Epidermal melanocyte (primary cell): ENCODE results near the gene SUCNR1.
"Not testable (repeated sequence)": the region's sequence is repeated elsewhere in the genome, so short reads cannot be mapped to it uniquely, and the experiment has no call there.

Experiments used
- DNase-seq: peaks from one replicate; pipeline ENCODE4 v3.0.0; 2011; ENCODE audit warnings: low spot score; ENCODE audit not compliant: insufficient read length

The SUCNR1 gene

DNA sequence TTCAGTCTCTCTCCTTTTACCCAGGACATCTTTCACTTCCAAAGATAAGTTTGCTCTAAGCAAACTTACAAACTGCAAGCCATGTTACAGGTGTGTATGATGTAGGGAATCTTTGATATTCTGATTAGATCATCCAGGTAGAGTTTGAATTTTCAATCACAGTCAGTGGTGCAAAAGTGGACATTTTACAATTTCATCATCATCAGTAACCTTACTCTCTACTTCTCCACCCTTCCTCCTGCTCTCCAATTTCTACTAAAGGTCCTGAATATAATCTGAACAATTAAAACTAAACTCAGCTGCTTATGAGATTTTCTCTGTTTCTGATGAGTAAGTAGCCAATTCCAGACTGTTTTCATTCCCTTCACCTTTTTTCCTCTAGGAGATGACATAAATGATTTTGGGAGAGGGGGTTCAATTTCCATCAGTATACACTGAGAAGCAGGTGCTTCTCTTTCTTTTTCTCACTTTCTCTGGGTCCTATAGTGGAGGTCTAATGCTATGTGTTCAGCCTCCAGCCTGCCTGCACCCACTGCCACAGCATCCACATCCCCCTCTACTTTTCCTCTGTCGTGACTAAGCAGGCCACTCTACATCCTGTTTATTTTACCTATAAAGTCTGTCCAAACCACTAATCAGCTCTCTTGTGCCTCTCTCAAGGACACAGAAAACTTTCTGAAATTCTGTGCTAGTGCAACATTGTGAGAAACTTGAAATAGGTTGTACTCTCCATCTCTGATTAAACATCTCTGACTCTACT, 27.6 kb downstream of the SUCNR1 start:
- DNase-seq = no peak

DNA sequence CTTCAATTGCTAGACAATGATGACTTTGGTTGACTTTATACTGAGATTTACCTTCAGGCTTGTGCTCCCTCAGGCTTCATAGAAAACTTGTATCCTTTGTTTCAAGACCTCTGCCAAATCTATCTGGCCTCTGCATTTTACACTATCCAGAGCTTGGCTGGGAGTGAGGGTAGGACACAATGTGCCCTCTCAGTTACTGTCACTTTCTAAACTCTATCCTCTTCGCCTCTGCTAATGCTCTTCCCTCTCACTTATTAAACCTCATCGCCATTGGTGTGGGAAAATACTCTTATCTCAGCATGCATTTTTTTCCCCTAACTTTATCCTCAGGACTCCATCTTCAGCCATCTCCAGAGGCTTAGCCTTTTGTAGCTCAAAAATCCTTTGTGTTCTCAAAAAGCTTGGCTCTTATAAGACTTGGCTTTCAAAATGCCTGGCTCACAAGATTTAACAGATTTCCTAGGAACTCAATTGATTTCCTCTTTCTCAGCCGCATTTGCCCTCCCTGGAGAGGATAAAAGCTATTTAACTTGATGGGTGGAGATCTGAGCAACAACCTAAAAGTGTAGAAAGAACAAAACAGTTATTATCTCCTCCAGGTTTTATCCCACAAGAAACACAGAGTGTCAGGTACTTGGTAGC, 28.3 kb downstream of the SUCNR1 start:
- no peak for DNase-seq

DNA sequence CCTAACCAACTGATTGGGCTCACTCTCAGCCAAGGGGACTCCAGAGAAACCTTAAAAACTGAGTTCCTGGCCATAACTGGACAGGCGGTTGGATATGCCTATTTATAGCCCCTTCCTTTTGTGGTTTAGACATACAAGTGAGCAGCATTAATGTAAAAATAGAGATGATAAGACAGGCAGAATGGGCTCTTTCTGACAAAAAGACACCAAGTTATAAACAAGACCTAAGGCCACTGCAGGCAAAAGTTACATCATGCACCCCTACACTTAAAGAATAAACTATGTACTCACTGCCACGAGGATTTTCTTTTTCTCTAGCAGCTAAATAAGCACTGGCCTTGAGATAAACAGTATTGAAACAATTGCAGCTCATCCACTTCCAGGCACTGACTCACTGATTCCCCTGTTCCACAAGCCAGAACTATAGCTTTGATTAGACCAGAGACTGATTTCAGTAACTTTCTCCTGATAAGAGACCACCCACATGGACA, 30.1 kb downstream of the SUCNR1 start:
- no peak for DNase-seq

DNA sequence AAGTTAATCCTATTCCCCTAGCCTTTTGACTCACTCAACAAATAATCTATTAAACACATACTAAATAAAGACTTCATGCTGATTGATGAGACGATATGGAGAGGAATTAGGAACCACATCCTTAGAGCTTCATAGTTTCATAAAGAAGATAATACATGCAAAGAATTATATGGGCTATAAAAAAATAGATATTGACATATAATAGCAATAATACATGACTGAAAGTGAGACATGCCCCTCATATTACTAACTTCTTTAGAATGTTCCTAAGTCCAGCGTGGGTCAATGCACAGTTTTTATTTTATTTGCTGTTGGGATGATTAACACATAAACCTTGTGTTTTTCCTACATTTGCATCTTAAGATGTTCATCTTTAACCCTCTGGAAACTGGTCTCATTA, 32.2 kb downstream of the SUCNR1 start:
- DNase-seq = no peak

DNA sequence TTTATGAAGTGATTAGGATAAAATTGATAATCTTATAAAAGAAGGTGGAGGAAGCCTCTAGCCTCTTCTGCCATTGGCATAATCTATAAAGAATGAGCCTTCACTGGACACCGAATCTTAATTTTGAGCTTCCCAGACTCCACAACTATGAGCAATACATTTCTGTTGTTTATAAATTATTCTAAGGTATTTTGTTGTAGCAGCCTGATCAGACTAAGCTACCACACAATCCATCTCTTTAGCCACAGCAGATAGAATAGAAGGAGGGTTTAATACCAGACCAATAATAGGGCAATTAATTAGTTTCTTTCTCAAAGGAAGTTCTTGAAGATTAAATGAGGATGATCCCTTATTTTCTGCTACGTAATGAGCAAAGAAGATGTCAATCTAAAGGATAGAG, 33.3 kb downstream of the SUCNR1 start:
- no peak for DNase-seq

DNA sequence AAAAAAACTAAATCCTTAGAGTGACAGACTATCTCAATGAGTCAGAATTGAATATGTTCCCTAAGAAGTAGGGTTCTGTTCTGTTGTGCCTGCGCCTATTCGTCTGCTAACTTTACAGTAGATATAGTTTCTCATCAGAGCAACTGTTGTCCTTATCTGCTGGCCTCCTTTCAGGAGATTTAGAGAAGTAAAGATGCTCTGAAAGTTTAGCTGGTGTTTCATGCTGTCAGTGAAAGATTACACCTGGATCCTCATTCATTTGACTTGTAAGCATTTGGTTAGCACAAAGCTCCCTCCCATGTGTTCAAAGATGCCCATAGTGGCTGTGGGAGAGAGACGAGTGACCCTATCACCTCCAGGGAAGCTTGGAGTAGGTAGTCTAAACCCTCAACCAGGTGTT, 35.0 kb downstream of the SUCNR1 start:
- DNase-seq = no peak

DNA sequence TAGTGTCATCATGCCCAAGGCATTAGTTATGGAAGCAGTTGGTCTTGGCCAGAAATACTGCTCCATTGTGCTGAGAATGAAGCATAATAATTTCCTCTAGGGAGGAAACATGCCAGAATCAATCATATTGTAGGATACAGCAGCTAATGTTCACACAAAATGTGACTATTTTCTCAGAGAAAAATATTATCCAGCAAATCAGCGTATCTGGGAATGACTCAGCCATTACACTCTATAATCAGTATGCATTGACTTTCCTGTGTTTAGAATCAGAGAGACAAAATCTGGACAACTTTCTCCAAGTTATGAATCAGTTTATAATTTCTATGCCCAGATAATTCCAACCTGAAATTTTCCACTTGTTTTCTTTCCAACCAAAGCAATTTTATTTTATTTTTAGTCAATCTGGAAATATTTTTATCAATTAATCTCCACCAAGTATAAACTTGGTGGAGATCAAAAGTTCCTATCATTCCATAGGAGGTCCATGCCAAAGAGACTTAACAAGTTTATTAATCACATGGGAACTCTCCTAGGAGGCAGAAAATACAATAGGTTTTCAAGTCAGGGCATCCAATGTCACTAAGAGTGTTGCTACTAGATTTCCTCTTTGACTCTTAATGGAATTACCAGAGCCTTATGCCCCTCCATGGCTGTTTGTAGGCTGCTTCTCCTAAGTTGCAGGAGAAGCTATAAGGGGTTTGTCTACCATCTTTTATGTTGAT, 36.4 kb downstream of the SUCNR1 start:
- DNase-seq = no peak

DNA sequence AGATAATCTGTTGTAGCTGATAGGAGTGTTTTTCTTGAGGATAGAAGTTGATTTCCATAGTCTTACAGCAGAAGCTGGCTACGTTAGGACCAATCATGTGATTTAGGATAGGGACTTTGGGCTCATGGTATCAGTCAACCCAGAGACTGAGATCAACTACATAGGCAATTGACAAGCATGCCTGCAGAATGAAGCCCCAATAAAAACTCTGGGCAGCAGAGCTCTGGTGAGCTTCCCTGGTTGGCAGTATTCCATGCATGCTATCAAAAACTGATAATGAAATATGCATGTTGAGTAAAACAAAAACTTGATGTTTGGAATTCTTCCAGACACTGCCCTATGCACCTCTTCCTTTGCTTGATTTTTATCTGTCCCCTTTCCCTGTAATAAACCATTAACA, 38.0 kb downstream of the SUCNR1 start:
- no peak for DNase-seq

DNA sequence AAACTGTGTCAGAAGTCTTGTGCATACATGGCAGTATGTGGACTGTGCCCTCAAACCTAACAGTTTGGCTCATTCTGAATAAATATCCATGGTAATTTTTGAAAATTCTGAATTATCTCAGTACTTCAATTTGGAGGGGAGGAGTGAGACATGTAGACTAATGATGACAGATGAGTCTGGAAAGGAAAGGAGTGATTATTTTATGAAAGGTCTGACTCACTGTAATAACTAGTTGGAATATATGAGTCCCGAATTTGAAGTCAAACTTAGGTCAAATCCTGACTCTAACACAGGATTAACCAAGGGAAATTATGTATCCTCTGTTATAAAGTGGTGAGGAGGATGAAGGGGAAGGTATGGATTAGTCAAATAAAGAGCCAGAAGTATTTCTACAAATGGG, 38.6 kb downstream of the SUCNR1 start:
- no peak for DNase-seq

DNA sequence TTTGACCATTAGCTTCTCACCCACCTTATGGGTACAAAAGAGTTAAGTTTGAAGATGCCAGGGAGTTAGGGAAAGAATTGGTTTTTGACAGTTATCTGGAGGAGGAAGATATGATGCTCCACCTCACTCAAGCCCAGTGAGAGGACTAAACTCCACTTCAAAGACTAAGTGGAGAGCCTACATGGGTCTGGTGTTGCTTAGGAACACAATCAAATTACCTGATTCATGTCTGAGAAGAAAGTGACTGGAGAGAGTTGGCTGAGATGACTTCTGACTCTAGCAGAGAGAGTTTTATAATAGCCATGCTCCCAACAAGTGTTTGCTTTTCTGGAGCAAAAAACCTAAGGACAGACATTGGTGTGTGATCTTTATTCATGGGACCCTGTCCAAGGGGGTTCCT, 43.3 kb downstream of the SUCNR1 start:
- no peak for DNase-seq

DNA sequence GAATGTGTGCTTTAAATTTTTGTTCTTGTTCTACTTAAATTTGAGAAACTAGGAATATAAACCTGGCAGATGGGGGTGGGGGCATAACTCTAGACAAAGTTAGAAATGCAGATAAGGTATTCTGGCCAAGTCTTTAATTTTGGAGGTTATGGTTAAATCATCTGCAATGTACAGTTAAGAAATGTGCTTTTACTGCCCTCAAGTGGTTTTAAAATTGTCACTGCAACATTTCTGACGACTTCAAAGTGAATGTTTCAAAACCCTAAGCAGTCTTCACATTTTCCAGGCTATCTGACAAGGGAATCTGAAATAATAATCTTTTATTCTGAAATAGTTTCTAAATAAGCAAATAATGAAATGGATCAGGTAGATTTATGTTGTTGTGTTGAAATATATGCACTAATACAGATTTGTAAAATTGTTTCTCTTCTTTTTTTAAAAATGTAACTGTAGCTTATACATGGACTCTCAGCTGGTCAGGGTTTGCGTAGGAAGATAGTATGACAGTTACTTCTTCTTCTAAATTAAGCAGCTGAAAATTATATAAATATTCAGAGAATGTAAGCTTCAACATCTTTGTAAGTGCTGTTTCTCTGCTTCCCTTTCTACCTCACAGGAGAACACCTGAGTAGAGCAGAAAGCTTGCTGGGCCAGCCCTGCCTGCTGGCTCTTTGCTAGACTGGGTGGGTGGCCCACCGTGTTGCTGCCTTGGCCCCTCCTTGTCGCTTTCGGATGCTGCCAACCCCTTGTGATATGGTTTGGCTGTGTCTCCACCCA, 45.0 kb downstream of the SUCNR1 start:
- DNase-seq = peak; percentile 27

DNA sequence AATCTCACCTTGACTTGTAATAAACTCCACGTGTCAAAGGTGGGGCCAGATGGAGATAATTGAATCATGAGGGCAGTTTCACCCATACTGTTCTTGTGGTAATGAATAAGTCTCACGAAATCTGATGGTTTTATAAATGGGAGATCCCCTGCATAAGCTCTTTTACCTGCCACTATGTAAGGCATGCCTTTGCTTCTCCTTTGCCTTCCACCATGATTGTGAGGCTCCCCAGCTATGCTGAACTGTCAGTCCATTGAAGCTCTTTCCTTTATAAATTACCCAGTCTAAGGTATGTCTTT, 45.5 kb downstream of the SUCNR1 start:
- no peak for DNase-seq

DNA sequence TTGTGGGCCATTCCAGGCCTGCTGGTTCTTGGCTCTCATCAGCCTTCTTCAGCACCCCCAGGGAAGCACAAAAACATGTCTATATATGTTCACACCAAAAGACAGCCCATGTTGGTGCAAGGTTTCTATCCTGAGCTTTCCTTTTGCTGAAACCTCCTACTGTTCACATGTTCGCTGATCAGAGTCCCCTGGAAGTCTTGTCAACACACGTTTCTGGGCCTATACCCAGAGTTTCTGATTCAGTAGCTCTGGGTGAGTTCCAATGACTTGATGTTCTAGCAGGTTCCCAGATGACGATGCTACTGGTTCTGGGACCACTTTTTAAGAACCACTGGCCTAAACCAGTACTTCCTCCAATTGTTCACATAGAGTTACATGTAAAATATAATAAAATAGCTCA, 46.0 kb downstream of the SUCNR1 start:
- no peak for DNase-seq

DNA sequence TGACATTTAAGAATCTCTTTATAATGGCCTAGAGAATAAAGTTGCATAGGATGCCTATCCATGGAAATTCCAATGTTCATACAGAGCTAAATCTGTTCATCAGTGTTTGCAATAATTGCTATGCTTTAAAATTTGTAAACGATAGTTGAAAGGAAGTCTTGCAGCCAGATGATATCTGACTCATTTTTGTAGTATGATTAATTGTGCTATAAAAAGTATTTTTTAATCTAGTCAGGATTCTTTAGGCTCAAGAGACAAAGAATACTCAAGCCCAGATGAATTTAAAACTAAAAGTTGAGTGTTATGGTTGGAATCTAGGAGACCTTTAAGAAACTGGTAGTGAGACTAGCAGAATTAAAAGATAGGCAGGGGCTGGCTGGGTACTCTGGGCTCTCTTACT, 50.5 kb downstream of the SUCNR1 start:
- DNase-seq = no peak

DNA sequence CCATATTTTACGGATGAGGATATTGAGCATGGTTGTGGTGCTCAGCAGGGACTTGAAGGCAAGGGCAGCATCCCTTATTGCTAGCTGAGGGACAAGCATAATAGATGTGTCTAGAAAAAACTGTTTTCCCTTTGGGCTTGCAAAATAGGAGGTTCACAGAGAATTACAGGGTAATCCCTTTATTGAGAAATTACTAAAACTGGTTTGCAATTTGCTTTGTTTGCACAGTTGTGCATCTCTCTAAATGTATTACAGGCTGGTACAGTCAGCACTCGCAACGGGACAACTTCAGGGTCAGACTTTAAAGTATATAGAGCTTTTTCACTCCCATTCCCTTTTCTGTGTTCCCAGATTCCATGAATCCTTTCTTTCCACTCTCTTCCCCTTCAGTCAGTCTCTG, 51.3 kb downstream of the SUCNR1 start:
- DNase-seq = no peak

DNA sequence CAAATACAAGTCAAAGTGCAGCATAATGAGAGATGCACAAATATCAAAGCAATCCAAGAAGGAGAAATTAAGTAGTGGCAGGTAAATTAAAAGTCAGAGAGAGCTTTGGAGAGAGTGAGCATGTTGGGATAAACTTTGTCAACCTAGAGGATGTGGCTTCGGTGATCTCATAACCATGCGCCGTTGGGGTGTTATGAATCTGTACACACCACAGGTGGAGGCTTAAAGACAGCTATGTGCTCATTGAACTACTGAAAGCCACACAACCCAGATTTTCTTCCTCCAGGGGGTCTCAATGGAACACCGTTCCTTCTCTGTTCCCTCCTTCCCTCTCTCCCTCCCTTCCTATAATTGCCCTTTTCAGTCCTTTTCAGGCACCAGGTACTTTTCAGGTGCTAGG, 52.0 kb downstream of the SUCNR1 start:
- no peak for DNase-seq

DNA sequence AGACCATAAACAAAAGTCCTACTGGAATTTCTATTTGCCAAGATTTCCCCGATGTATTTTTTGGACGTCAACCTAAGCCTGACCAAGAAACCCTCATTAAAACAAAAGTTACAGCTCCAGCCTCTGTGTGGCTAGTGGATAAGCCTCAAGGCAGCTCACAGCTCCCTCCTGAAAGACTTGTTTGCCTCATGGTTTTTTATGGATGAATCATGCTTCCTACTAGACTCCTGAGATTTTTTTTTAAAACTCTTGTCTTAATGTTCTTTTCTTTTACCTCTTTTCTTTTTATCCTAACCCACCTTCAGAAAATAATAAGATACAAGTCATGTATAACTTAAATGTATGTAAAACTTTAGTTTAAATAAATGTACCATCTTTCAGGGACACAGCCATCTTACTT, 52.4 kb downstream of the SUCNR1 start:
- DNase-seq = peak; percentile 72

DNA sequence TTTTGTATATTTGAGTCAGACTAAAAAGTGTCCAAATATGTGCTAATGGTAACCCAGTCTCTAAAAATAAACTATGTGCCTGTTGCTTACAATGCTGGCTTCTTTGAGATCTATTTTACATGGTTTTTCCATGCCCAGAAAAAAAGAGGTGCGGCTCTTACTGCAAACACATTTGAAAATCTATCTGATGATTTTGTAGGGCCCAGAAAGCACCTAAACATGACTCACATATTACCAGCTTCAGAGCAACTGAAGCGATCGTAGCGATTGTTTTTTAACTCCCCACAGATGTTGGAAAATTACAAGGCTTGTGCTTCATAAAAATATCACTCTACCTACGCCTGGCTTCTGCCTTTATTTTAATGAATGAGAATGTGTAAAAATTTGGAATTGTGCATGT, 53.5 kb downstream of the SUCNR1 start:
- no peak for DNase-seq

DNA sequence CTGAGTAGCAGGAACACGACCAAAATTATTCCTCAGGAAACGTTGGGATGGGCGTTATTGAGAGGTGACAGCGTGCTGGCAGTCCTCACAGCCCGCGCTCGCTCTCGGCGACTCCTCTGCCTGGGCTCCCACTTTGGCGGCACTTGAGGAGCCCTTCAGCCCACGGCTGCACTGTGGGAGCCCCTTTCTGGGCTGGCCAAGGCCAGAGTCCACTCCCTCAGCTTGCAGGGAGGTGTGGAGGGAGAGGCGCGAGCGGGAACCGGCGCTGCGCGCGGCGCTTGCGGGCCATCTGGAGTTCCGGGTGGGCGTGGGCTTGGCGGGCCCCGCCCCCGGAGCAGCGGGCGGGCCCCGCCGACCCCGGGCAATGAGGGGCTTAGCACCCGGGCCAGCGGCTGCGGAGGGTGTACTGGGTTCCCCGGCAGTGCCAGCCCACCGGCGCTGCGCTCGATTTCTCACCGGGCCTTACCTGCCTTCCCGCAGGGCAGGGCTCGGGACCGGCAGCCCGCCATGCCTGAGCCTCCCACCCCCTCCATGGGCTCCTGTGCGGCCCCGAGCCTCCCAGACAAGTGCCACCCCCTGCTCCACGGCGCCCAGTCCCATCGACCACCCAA, 54.6 kb downstream of the SUCNR1 start:
- DNase-seq = not testable (repeated sequence)

DNA sequence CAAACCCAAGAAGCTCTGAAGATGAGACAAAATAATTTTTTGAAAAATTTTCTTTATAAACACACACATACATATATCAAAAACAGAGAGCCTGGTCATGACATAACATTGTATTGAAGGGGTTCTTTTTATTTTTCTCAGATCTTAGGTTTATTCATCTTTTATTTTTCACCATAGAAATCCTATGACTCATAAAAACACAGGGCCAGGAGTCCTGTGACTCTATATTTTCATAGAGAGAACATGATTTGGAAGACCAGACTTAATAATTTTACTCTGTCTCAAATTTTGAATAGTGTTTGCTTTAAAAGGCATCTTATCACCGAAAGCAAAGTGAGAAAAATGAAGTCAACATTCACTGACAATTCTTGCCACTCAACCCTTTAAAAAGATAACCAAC, 57.7 kb downstream of the SUCNR1 start:
- DNase-seq = no peak

DNA sequence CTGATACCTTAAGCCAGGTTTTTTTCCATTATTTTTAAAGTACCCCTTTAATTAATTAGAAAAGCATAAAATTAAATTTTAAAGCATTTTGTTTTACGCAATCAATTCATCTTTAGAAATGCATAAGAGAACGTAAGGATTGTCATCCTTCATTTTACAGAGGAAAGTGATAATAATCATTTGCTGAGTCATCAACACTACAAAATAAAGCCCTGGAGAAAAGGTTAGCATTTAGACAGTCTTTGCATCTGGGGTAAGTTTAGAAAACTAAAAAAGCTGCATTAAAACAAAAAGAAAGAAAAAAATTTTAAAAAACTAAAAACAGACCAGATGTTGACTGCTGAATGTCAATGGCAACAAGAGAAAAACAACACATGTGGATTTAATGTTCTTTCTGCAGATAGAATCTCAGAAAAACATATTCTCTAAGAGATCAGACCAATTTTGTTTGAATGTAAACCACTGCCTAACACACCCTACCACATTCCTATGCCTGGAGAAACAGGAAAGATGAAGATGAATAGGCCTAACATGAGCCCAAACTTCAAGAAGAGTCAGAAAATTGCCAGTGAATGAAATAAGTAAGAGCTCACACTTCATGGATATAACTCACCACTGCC, 59.9 kb downstream of the SUCNR1 start:
- DNase-seq = no peak
